Large intestine (tissue), 3 donors: ENCODE results near the gene CD248. TPM values are rescaled to one million over a fixed set of nuclear protein-coding genes. Genes with fewer than 3 reads are reported as not detected.

ENCODE experiments used
- DNase-seq, 2 donors: peaks; one replicate each; pipeline versions ENCODE4 v3.0.0 to v3.0.0-alpha.2; 2013
- H3K27ac ChIP-seq: one replicate; pipeline ENCODE4 v1.5.1; 2013; ENCODE audit warnings: low read length
- H3K27me3 ChIP-seq: 2 replicates; pipeline ENCODE4 v1.6.1; 2013; ENCODE audit warnings: low read length; ENCODE audit not compliant: control insufficient read depth, insufficient read depth
- H3K36me3 ChIP-seq: 2 replicates; pipeline ENCODE4 v1.6.1; 2013; ENCODE audit warnings: low read length; ENCODE audit not compliant: control insufficient read depth, insufficient read depth
- H3K4me1 ChIP-seq: one replicate; pipeline ENCODE4 v1.6.1; 2013; ENCODE audit warnings: low read length; ENCODE audit not compliant: control insufficient read depth, insufficient read depth
- H3K4me3 ChIP-seq: one replicate; pipeline ENCODE4 v1.5.1; 2013; ENCODE audit warnings: low read length
- H3K9me3 ChIP-seq: one replicate; pipeline ENCODE4 v1.6.1; 2013; ENCODE audit warnings: mild to moderate bottlenecking, low read depth, low read length, moderate library complexity; ENCODE audit not compliant: control insufficient read depth
- WGBS: methylation state at CpG from one replicate; pipeline ENCODE4 v1.1.5; 2013; ENCODE audit warnings: low lambda C conversion rate; ENCODE audit not compliant: insufficient coverage; 5-methylcytosine and 5-hydroxymethylcytosine counted together
- polyA plus RNA-seq: library from polyadenylated mRNA; unstranded; fragments of 120-200 nt; gene quantifications from one replicate; pipeline ENCODE4 v1.2.1, GENCODE V29; 2013

Gene CD248
- polyA plus RNA-seq, 1 donor, result 24.6 TPM

- H3K4me3 ChIP-seq, result peak overlapping the region; percentile 76
- H3K9me3 ChIP-seq, result no peaks in the 10 kb centered on the region
- DNase-seq, result no peak
- 0% methylated on average over 1 of the region's 20 CpGs for WGBS
- peak overlapping the region; percentile 97 for H3K27ac ChIP-seq
- H3K4me1 ChIP-seq, result peaks cover 28% of the 10 kb centered on the region
- H3K27me3 ChIP-seq, result peaks cover 18% of the 10 kb centered on the region
- H3K36me3 ChIP-seq, result peaks cover 42% of the 10 kb centered on the region
Measured at GRCh38 chr11:66287889-66288670, 28.8 kb downstream of the CD248 start.

GRCh38 chr11:66287211-66287888 is 29.5 kb downstream of the CD248 start:
- Histone ChIP-seq H3K36me3 (peaks cover 44% of the 10 kb centered on the region), H3K27me3 (peaks cover 11% of the 10 kb centered on the region), H3K27ac (peak overlapping the region; percentile 97), H3K4me3 (peak overlapping the region; percentile 76), H3K4me1 (peaks cover 29% of the 10 kb centered on the region), H3K9me3 (no peaks in the 10 kb centered on the region)
- no CpG with 5 or more reads among the region's 10 CpGs for WGBS
- no peak for DNase-seq

- WGBS, result no CpG with 5 or more reads among the region's 5 CpGs
Measured at GRCh38 chr11:66286699-66287098, 30.1 kb downstream of the CD248 start.

GRCh38 chr11:66285250-66285947 is 31.4 kb downstream of the CD248 start:
- DNase-seq, result no peak
- WGBS, result no CpG with 5 or more reads among the region's 13 CpGs
- H3K27ac ChIP-seq, result no peak overlapping the region
- H3K36me3 ChIP-seq, result peaks cover 44% of the 10 kb centered on the region
- H3K9me3 ChIP-seq, result no peaks in the 10 kb centered on the region
- no peaks in the 10 kb centered on the region for H3K27me3 ChIP-seq
- peaks cover 26% of the 10 kb centered on the region for H3K4me1 ChIP-seq
- H3K4me3 ChIP-seq, result no peak overlapping the region

More at GRCh38 chr11:66286699-66287098, 30.1 kb downstream of the CD248 start:
- H3K27ac ChIP-seq, result no peak overlapping the region
- peaks cover 44% of the 10 kb centered on the region for H3K36me3 ChIP-seq
- no peaks in the 10 kb centered on the region for H3K9me3 ChIP-seq
- H3K27me3 ChIP-seq, result peaks cover 6% of the 10 kb centered on the region
- peaks cover 26% of the 10 kb centered on the region for H3K4me1 ChIP-seq
- H3K4me3 ChIP-seq, result no peak overlapping the region
- no peak for DNase-seq

- no peaks in the 10 kb centered on the region for H3K9me3 ChIP-seq
- peaks cover 18% of the 10 kb centered on the region for H3K4me1 ChIP-seq
- no peak overlapping the region for H3K27ac ChIP-seq
- WGBS, result no CpG with 5 or more reads among the region's 16 CpGs
- no peaks in the 10 kb centered on the region for H3K27me3 ChIP-seq
- no peak overlapping the region for H3K4me3 ChIP-seq
- no peak for DNase-seq
- peaks cover 44% of the 10 kb centered on the region for H3K36me3 ChIP-seq
Measured at GRCh38 chr11:66284526-66285078, 32.2 kb downstream of the CD248 start.

- H3K36me3 ChIP-seq, result peaks cover 44% of the 10 kb centered on the region
- peaks cover 6% of the 10 kb centered on the region for H3K27me3 ChIP-seq
- no peaks in the 10 kb centered on the region for H3K9me3 ChIP-seq
- no peak overlapping the region for H3K4me3 ChIP-seq
- no CpG with 5 or more reads among the region's 14 CpGs for WGBS
- DNase-seq, result no peak
- peaks cover 18% of the 10 kb centered on the region for H3K4me1 ChIP-seq
- no peak overlapping the region for H3K27ac ChIP-seq
Measured at GRCh38 chr11:66283461-66284105, 33.3 kb downstream of the CD248 start.

GRCh38 chr11:66282468-66283455 is 34.1 kb downstream of the CD248 start:
- Histone ChIP-seq H3K36me3 (peaks cover 43% of the 10 kb centered on the region), H3K9me3 (no peaks in the 10 kb centered on the region), H3K27me3 (peaks cover 8% of the 10 kb centered on the region), H3K4me1 (peaks cover 15% of the 10 kb centered on the region), H3K27ac (no peak overlapping the region), H3K4me3 (no peak overlapping the region)
- WGBS, result no CpG with 5 or more reads among the region's 35 CpGs
- DNase-seq, result peak; percentile 96 to 98

GRCh38 chr11:66281776-66282467 is 34.9 kb downstream of the CD248 start:
- Histone ChIP-seq H3K27ac (no peak overlapping the region), H3K27me3 (peaks cover 8% of the 10 kb centered on the region), H3K36me3 (peaks cover 35% of the 10 kb centered on the region), H3K4me3 (no peak overlapping the region), H3K4me1 (peaks cover 13% of the 10 kb centered on the region), H3K9me3 (no peaks in the 10 kb centered on the region)
- 80% methylated on average over 1 of the region's 20 CpGs for WGBS
- no peak for DNase-seq

- H3K27ac ChIP-seq, result no peak overlapping the region
- peaks cover 10% of the 10 kb centered on the region for H3K4me1 ChIP-seq
- no peak for DNase-seq
- H3K36me3 ChIP-seq, result peaks cover 36% of the 10 kb centered on the region
- H3K27me3 ChIP-seq, result peaks cover 8% of the 10 kb centered on the region
- WGBS, result no CpG with 5 or more reads among the region's 6 CpGs
- H3K9me3 ChIP-seq, result no peaks in the 10 kb centered on the region
- H3K4me3 ChIP-seq, result no peak overlapping the region
Measured at GRCh38 chr11:66281001-66281400, 35.8 kb downstream of the CD248 start.
